ENCODE results near the gene TBC1D3K.
"Not testable (repeated sequence)": the region's sequence is repeated elsewhere in the genome, so short reads cannot be mapped to it uniquely, and the experiment has no call there.

TBC1D3K gene

DNA sequence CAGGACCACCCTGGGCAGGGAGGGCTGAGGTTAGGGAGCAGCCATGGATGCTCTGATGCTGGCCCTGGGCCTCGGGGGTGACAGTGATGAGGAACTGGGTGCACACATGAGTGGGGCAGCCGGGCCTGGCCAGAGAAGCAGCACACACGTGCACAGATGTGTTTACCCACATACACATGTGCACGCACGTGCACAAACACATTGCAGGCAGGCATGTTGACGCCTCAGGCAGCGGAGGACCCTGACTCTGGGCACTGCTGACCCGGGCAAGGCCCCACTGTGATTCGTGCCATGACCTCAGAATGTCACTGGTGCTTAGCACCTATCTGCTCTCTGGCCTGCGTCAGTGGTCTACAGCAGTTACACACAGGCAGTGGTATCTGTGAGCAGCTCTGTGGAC, at the start of gene TBC1D3K:
Gene TBC1D3K (plus strand): TSS at position 301 of the 400 bp plus-strand sequence. CDS start 1,585 bp downstream, outside the sequence.
- not testable (repeated sequence) for DNase-seq

- DNase-seq, result no peak
Observed at GRCh38 chr17:37884516-37884915, 39.7 kb upstream of the TBC1D3K start.

GRCh38 chr17:37885136-37885535, 39.1 kb upstream of the TBC1D3K start:
- no peak for DNase-seq

GRCh38 chr17:37888881-37889280, 35.3 kb upstream of the TBC1D3K start:
- DNase-seq, result no peak

DNA sequence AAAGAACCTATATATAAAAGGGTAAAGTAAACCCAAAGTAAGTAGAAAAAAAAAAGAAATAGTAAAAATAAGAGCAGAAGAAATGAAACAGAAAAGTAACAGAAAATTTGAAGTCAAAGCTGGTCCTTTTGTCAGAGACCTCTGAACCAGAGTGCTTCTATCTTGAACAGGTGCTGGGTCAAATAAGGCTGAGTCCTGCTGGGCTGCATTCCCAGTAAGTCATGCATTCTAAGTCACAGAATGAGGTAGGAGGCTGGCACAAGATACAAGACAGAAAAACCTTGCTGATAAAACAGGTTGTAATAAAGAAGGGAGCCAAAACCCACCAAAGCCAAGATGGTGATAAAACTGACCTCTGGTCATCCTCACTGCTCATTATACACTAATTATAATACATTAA, 27.3 kb upstream of the TBC1D3K start:
- DNase-seq, result not testable (repeated sequence)
